Measurements from ENCODE around the gene LAMB2.

Gene LAMB2

GRCh38 chr3:49132437-49133225, at the start of gene LAMB2:
TSS of gene LAMB2 (minus strand) at chr3:49133050. CDS start at chr3:49132867, 183 bp downstream.
- FAIRE-seq = no peak

- no peak for FAIRE-seq
Observed at GRCh38 chr3:49181351-49181750, 48.5 kb upstream of the LAMB2 start.

- no peak for FAIRE-seq
Observed at GRCh38 chr3:49180116-49180515, 47.3 kb upstream of the LAMB2 start.

GRCh38 chr3:49177073-49177472, 44.2 kb upstream of the LAMB2 start:
- no peak for FAIRE-seq

- FAIRE-seq = no peak
Observed at GRCh38 chr3:49175530-49175929, 42.7 kb upstream of the LAMB2 start.

GRCh38 chr3:49174397-49174985, 41.6 kb upstream of the LAMB2 start:
- FAIRE-seq = no peak

- FAIRE-seq = no peak
Observed at GRCh38 chr3:49173792-49174170, 40.9 kb upstream of the LAMB2 start.

GRCh38 chr3:49173116-49173791, 40.4 kb upstream of the LAMB2 start:
- FAIRE-seq = no peak

- FAIRE-seq = no peak
Observed at GRCh38 chr3:49172551-49173041, 39.7 kb upstream of the LAMB2 start.

- no peak for FAIRE-seq
Observed at GRCh38 chr3:49171775-49172500, 39.1 kb upstream of the LAMB2 start.

- no peak for FAIRE-seq
Observed at GRCh38 chr3:49171119-49171774, 38.4 kb upstream of the LAMB2 start, which contains the start of gene KLHDC8B. TSS of gene KLHDC8B (plus strand) at chr3:49171598. CDS start at chr3:49172770, 1,172 bp downstream.

- FAIRE-seq = no peak
Observed at GRCh38 chr3:49170744-49171118, 37.9 kb upstream of the LAMB2 start.

- no peak for FAIRE-seq
Observed at GRCh38 chr3:49166752-49167556, 34.1 kb upstream of the LAMB2 start.

- FAIRE-seq = no peak
Observed at GRCh38 chr3:49165771-49166751, 33.2 kb upstream of the LAMB2 start, which contains the start of gene CCDC71. TSS of gene CCDC71 (minus strand) at chr3:49166331. CDS start at chr3:49164208, 2,123 bp downstream.

GRCh38 chr3:49164983-49165720, 32.3 kb upstream of the LAMB2 start:
- FAIRE-seq = no peak

- FAIRE-seq = no peak
Observed at GRCh38 chr3:49163609-49164008, 30.8 kb upstream of the LAMB2 start.

- no peak for FAIRE-seq
Observed at GRCh38 chr3:49162751-49163419, 30.0 kb upstream of the LAMB2 start.

- FAIRE-seq = no peak
Observed at GRCh38 chr3:49161808-49162530, 29.1 kb upstream of the LAMB2 start.

All from colon (tissue), 2 donors.